GM13977 (cell line): ENCODE measurements around the gene KAT7.
A peak's percentile ranks its signal among the peaks of the same experiment; 100 is the strongest.

Experiments
- DNase-seq: peaks from one replicate; pipeline ENCODE4 v3.0.0; 2012; ENCODE audit warnings: low spot score
- in situ Hi-C: fragments of 300-500 bp; cut with MboI; formaldehyde crosslinking; loops from one replicate; pipeline ENCODE4 v1.12.0; 2022; ENCODE audit warnings: low sequenced_read_pairs, low pct_unique_long_range_greater_than_20kb, mixed read lengths, inconsistent platforms; ENCODE audit not compliant: unreplicated experiment
- TF ChIP-seq, protein P1 (sequence below): IDR thresholded peaks from 2 replicates; pipeline ENCODE4 v1.5.1; 2012; ENCODE audit warnings: mild to moderate bottlenecking, control low read depth; ENCODE audit not compliant: insufficient read depth; ENCODE audit errors: extremely low read depth, missing control alignments

Gene KAT7

DNA sequence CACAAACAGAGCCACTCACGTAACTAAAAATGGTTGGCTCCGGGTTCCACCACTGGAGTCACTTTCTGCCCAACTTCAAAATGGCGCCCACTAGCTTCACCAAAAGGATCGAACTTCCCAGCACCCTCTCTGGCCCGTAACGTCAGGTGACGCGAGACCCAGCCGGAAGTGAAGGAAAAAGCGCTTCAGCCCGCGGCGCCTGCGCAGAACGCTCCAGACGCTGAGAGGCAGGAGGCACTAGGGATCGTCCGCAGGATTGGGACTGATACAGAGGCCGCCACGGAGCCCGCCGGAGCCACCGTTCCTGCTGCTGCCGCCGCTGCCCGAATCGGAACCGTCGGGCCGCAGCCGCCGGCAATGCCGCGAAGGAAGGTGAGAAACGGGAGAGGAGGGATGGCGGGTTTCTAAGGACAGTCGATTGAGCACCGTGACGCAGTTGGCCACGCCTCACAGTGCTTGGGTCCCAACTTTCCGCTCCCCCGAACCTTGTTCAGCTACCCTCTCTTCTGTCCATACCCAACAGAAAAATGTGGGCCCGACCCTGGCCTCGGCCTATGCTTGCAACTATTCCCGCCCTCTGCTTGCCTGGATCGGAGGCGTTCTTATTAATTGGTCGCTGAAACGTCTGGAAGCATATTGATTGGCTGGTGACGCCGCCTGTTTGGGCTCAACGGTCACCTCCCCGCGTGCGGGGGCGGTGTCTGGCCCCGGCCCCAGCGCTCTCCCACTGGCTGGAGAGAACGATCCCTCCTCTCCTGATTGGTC is at the start of gene KAT7:
KAT7 (plus strand) TSS at position 204 of the 765 bp plus-strand sequence; CDS start at position 358, 154 bp downstream.
- TF ChIP-seq, protein P1, sequence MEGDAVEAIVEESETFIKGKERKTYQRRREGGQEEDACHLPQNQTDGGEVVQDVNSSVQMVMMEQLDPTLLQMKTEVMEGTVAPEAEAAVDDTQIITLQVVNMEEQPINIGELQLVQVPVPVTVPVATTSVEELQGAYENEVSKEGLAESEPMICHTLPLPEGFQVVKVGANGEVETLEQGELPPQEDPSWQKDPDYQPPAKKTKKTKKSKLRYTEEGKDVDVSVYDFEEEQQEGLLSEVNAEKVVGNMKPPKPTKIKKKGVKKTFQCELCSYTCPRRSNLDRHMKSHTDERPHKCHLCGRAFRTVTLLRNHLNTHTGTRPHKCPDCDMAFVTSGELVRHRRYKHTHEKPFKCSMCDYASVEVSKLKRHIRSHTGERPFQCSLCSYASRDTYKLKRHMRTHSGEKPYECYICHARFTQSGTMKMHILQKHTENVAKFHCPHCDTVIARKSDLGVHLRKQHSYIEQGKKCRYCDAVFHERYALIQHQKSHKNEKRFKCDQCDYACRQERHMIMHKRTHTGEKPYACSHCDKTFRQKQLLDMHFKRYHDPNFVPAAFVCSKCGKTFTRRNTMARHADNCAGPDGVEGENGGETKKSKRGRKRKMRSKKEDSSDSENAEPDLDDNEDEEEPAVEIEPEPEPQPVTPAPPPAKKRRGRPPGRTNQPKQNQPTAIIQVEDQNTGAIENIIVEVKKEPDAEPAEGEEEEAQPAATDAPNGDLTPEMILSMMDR, result no peak

DNA sequence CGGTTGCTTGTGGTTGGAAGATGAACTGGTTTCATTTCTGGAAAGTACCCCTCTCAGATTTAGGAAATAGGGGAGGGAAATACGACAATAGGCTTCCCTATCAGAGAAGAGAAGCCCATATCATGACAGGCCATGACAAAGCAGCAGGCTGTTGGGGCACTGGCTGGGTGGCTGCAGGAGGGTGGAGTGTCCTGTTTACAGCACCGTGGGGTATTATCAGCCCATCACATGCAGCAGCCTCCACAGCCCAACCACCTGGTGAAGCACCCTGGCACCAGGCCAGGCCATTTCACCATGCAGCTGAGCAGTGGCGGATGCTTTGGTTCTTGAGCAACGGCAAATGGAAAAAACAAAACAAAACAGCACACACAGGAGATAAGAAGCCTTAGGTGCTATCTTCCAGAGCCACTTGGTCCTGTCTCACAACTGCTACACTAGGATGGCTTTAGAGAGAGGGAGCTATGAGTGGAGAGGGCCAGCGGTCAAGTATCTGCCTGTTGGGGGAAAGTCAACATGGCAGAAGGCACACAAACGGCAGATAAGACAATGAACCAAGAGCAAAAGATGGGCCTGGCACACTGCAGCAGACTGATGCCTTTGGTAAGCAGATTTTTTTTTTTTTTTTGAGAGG is 48.7 kb upstream of the KAT7 start:
- TF ChIP-seq, protein P1, result no peak
- DNase-seq, result peak; percentile 49
- in situ Hi-C loops, result no loop called here

More for the DNA sequence above, at the start of gene KAT7:
- in situ Hi-C loops, result loop anchor here (10.0 kb wide), 1 partner anchor 84 kb away; the partner anchor contains the start of gene SLC35B1
- peak; percentile 93 for DNase-seq

DNA sequence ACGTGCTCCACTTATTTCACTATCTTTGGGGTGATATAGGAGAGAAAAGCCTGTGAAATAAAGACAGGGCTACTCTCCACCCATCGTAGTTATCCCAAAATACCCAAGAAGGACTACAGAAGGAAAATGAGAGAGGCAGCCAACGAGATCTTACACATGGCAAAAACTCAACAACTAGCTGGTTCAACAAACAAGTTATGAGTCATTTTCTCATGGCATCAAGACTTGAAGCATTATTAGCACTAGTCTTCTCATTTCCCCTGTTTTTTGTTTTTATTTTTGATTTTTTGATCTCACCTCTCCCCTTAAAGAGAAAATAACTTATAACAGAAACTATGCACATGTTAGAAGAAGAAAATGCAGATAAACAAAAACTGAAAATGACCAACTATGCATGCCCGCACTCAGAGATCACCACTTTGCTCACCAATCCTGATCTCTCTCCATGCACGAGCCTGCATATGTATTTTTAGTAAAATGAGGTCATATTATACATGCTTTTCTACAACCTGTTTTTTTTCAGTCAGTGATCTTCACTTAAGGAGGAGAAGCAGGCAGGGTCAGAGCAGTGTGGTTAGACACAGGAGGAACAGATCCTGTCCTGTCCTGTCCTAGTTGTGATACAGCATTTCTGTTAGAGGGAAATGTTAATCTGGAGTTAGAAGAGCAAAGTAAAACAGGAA is 47.3 kb upstream of the KAT7 start:
- in situ Hi-C loops, result no loop called here
- peak; percentile 62 for DNase-seq
- TF ChIP-seq, protein P1, result no peak

DNA sequence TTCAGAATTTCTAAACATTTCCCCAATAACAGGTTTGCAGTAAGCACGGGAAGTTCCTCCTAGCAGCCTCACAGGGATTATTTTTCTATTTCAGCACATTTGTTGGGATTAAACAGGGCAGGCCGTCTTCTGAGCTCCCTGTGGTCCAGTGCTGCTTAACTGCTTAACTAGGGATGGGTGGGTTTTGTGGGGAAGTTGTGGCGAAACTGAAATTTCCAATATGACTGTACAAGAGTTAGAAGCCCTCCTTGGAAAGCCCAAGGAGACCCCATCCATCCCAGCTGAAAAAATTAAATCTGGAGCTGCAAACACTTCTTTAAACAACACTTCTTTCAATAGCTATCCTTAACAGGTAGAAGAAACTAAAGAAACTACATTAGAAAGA is 46.8 kb upstream of the KAT7 start:
- TF ChIP-seq, protein P1, result no peak
- in situ Hi-C loops, result no loop called here
- no peak for DNase-seq

DNA sequence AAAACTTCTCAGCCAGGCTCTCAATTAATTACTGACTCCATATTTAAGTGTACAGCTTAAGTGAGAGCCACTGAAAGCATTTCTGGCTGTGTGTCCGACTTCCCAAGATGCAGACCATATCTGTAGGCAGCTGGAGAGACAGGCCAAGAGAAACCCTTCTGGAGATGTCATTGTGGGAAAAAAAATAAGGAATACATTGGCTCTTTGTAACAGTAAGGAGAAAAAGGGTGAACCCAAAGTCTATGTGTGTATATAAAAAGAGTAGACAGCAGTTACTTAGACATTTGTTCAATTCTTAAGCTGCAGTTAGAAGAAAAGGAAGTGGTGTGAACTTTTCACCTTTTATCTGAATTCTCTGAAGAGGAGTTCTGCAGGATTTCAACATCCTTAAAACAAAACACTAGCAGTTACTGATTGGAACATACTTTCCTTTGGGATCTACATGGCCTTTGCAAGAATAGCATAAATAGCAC is 46.3 kb upstream of the KAT7 start:
- in situ Hi-C loops, result no loop called here
- no peak for DNase-seq
- TF ChIP-seq, protein P1, result no peak
